ENCODE results near the gene CCNH. TPM values are rescaled to one million over a fixed set of nuclear protein-coding genes. Genes with fewer than 3 reads are reported as not detected.

Gene CCNH
- total RNA-seq (2014; rRNA removed) (77.6 and 121 TPM in 2 replicates), Bru-seq, nascent RNA (percentile 96 among the genes with signal in this experiment), BruChase-seq, experiment 1, labeled RNA remaining after a 6-hour chase (percentile 88 among the genes with signal in this experiment), BruChase-seq, experiment 2, labeled RNA remaining after a 2-hour chase (percentile 91 among the genes with signal in this experiment)
- long read RNA-seq, transcript CCNH-203 (9 exons, 1,497 nt): minor isoform, 5 of 170 reads
- long read RNA-seq, transcript CCNH-201 (9 exons, 1,378 nt): major isoform, 108 of 170 reads
- long read RNA-seq, partial matches to known transcripts: 10 of 170 reads
- long read RNA-seq, other reads (novel, unspliced or antisense): 46 of 170 reads

- ATAC-seq: peak; percentile 97
- intact Hi-C loops (cut with micrococcal nuclease): loop anchor here (10.0 kb wide), 1 partner anchor 352 kb away; no protein-coding TSS in a partner anchor
- Histone ChIP-seq H3K27me3 (ENCODE audit: low read length) (no peaks in the 10 kb centered on the region), H2AFZ (ENCODE audit: low read length) (peak within 1 kb of the TSS; percentile 93), H3K4me3 (ENCODE audit: low read length) (peak within 1 kb of the TSS; percentile 84), H3K4me2 (ENCODE audit: low read length) (peak within 1 kb of the TSS; percentile 84), H3K4me1 (ENCODE audit: insufficient read depth, low read length) (peaks cover 19% of the 10 kb centered on the region), H3K9me2 (replicated peaks; ENCODE audit: low read length) (no peaks in the 10 kb centered on the region), H3K9ac (ENCODE audit: low read length) (peak within 1 kb of the TSS; percentile 91), H3K27ac (ENCODE audit: low read length) (peak within 1 kb of the TSS; percentile 55), H3F3A (ENCODE audit: low read length, unreplicated experiment) (no peaks in the 10 kb centered on the region), H4K20me1 (ENCODE audit: low read length) (peaks cover 13% of the 10 kb centered on the region), H3K9me3 (ENCODE audit: low read length) (no peaks in the 10 kb centered on the region), H3K36me3 (ENCODE audit: low read depth, low read length) (peaks cover 30% of the 10 kb centered on the region), H3K79me2 (ENCODE audit: low read length) (peaks cover 46% of the 10 kb centered on the region)
- TF ChIP-seq, protein P1, sequence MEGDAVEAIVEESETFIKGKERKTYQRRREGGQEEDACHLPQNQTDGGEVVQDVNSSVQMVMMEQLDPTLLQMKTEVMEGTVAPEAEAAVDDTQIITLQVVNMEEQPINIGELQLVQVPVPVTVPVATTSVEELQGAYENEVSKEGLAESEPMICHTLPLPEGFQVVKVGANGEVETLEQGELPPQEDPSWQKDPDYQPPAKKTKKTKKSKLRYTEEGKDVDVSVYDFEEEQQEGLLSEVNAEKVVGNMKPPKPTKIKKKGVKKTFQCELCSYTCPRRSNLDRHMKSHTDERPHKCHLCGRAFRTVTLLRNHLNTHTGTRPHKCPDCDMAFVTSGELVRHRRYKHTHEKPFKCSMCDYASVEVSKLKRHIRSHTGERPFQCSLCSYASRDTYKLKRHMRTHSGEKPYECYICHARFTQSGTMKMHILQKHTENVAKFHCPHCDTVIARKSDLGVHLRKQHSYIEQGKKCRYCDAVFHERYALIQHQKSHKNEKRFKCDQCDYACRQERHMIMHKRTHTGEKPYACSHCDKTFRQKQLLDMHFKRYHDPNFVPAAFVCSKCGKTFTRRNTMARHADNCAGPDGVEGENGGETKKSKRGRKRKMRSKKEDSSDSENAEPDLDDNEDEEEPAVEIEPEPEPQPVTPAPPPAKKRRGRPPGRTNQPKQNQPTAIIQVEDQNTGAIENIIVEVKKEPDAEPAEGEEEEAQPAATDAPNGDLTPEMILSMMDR (conservative IDR thresholded peaks at IDR 0.05; ENCODE audit: low read depth, low read length): no peak
- TF ChIP-seq EZH2 (IDR thresholded peaks at IDR 0.05; ENCODE audit: low read length, unreplicated experiment) (no peak), EZH2phosphoT487 (IDR thresholded peaks at IDR 0.05; ENCODE audit: borderline replicate concordance, low read length) (no peak)
- peak; percentile 100 for DNase-seq
- BruUV-seq (replicated peaks): no TSS peak
- POLR2A ChIA-PET (ENCODE audit: unreplicated experiment): interaction anchor here (0.5 to 0.6 kb wide), 2 partner anchors 19 to 998 kb away, joined by 4 to 5 read pairs; no protein-coding TSS in a partner anchor
- CTCF ChIA-PET: interaction anchor here (0.6 to 1.1 kb wide), 7 partner anchors 10 to 1268 kb away, joined by 3 to 6 read pairs (median 3); no protein-coding TSS in a partner anchor
Observed at GRCh38 chr5:87412630-87413342, at the start of gene CCNH. Gene CCNH, minus strand, starts transcription at chr5:87412930. Its CDS starts 136 bp downstream, at chr5:87412794.

DNA sequence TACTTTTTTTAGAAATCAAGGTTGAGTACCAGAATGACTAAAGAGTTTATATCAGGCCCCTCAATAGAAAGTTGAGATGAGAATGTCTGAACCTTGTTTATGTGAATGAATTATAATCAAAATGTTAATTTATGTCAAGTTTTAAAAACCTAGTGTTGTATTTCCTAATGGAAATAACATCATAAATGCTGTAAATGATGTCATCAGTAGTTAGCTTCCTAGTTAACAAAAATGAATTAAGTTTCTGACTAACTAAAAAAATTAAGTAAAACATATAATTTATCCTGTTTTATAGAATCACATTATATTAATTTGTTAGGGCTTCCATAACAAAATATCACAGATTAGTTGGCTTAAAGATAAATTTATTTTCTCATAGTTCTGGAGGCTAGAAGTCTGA, 45.0 kb upstream of the CCNH start:
- CTCF ChIA-PET: no interaction called here
- no TSS peak for BruUV-seq (replicated peaks)
- intact Hi-C loops (cut with micrococcal nuclease): no loop called here

More for the DNA sequence above, 45.0 kb upstream of the CCNH start:
- H3K9me3 ChIP-seq (ENCODE audit: low read length): no peaks in the 10 kb centered on the region
- no peaks in the 10 kb centered on the region for H3K36me3 ChIP-seq (ENCODE audit: low read depth, low read length)
- no peak for ATAC-seq
- DNase-seq: no peak
- no peaks in the 10 kb centered on the region for H3K4me1 ChIP-seq (ENCODE audit: insufficient read depth, low read length)
- no peaks in the 10 kb centered on the region for H3F3A ChIP-seq (ENCODE audit: low read length, unreplicated experiment)
- H3K4me3 ChIP-seq (ENCODE audit: low read length): no peak overlapping the region
- 0 out of 2 replicates have a peak, but pooled peaks cover 8% of the 10 kb centered on the region for H3K27me3 ChIP-seq (ENCODE audit: low read length)
- H3K79me2 ChIP-seq (ENCODE audit: low read length): no peaks in the 10 kb centered on the region
- H3K4me2 ChIP-seq (ENCODE audit: low read length): no peak overlapping the region
- no peaks in the 10 kb centered on the region for H3K9me2 ChIP-seq (replicated peaks; ENCODE audit: low read length)
- no peaks in the 10 kb centered on the region for H4K20me1 ChIP-seq (ENCODE audit: low read length)
- no peak overlapping the region for H2AFZ ChIP-seq (ENCODE audit: low read length)
- no peak for TF ChIP-seq EZH2phosphoT487 (IDR thresholded peaks at IDR 0.05; ENCODE audit: borderline replicate concordance, low read length)
- TF ChIP-seq, protein P1 (conservative IDR thresholded peaks at IDR 0.05; ENCODE audit: low read depth, low read length): no peak
- TF ChIP-seq EZH2 (IDR thresholded peaks at IDR 0.05; ENCODE audit: low read length, unreplicated experiment): no peak
- POLR2A ChIA-PET (ENCODE audit: unreplicated experiment): no interaction called here
- no peak overlapping the region for H3K27ac ChIP-seq (ENCODE audit: low read length)
- H3K9ac ChIP-seq (ENCODE audit: low read length): no peak overlapping the region
